Stimulated activated naive CD4-positive, alpha-beta T cell (primary cell): ENCODE measurements around the gene TSACC.
A peak's percentile ranks its signal among the peaks of the same experiment; 100 is the strongest.
"Not testable (repeated sequence)": the region's sequence is repeated elsewhere in the genome, so short reads cannot be mapped to it uniquely, and the experiment has no call there.

Experiments used
- DNase-seq, 6 experiments: peaks; one replicate each; lab custom pipeline; 2025; lab: John Stamatoyannopoulos, UW

TSACC gene

DNA sequence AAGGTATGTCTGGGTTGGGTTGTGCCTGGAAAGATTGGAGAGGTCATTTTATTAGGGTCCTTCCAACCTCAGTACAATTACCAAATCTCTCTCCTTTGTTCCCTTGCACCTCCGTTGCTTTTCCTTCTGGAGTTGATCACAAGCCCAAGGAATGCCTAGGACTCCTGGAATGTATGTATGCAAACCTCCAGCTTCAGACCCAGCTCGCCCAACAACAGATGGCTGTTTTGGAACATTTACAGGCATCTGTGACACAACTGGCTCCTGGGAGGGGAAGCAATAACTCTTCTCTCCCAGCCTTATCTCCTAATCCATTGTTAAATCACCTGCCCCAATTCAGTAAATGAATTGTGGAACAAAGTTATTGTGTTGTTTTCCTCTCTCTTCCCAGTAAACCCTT lies 8.3 kb downstream of the TSACC start:
- DNase-seq: no peak

DNA sequence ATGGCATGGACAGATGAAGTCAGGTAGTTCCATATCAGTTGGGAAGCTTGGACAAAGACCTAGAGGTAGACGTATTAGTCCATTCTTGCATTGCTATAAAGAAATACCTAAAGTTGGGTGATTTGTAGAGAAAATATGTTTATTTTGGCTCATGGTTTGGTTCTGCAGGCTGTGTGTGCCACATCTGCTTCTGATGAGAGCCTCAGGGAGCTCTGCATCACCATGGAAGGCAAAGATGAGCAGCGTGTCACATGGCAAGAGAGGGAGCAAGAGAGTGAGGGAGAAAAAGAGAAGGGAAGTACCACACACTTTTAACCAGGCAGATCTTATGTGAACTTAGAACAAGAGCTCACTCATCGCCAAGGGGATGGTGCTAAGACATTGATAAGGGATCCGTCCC lies 9.0 kb downstream of the TSACC start:
- no peak for DNase-seq

DNA sequence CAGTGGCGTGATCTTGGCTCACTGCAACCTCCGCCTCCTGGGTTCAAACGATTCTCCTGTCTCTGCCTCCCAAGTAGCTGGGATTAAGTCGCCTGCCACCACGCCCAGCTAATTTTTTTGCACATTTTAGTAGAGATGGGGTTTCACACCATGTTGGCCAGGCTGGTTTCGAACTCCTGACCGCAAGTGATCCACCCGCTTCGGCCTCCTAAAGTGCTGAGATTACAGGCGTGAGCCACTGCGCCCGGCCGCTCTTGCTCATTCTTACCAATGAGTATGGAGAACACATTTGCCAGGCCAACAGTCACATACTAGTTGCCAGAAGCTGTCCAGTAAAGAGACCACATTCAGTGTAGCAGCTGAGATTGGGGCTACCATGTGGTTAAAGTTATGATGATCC lies 14.2 kb downstream of the TSACC start:
- DNase-seq: not testable (repeated sequence)

DNA sequence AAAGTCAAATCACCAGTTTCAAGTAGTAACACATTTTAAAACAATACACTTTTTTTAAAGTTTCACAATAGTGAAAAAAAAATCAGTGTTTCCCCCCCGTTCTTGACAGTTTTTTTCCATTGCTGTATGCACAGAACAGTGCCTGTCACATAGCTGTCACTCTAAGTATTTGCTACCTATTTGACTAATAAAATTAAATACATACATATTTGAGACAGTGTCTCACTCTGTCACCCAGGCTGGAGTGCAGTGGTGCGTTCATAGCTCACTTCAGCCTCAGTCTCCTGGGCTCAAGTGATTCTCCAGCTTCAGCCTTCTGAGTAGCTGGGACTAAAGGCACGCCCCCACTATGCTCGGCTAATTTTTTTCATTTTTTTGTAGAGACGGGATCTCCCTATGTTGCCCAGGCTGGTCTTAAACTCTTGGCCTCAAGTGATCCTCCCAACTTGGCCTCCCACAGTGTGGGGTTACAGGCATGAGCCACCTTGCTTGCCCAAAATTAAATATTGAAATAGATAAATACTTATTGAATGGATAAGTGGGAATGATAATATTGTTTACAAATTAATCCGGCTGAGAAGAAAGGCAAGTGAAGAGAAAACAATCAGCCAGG lies 18.0 kb downstream of the TSACC start:
- no peak for DNase-seq

DNA sequence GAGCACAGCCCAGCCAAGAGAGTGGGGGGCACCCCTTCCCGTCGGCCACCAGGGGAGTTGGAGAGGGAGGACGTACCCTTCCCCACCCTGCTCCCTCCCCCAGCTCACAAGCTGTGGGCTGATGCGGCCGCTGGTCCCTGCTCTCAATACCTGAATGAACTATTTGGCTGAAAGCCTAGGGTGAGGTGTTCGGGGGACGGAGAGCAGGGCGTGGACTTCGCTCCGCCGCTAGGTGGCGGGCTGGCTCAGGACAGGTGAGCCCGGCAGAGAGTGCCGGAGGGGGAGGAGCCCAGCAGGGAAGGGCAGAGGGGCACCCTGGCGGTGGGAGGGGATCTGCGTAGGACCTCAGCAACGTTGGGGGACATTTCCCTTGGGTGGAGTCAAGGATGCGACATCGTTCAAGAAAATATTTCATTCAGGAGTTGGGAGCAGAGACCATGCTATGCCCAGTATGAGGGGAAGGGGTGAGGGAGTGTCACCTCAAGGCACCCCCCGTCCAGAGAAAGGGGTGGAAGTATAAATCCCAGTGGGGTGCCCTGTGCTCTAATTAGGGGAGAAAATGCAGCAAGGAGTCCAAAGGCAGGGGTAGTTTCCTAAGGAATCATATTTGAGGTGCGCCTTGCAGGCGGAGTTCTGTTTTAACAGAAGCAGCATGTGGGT lies 18.7 kb downstream of the TSACC start:
- peak; percentile 14 to 51 (median 28) for DNase-seq

DNA sequence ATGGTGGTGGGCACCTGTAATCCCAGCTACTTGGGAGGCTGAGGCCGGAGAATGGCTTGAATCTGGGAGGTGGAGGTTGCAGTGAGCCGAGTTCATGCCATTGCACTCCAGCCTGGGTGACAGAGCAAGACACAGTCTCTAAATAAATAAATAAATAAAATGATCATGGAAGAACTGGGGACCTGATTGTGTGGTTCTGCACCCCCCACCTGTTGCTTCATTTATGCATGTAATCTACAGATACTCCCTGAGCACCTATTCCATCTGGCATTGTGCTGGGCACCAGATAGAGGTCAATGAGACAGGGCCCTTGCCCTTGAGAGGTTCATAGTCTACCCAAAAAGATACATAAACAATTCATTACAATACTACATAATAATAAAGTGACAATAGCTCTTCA lies 19.7 kb downstream of the TSACC start:
- DNase-seq: no peak

DNA sequence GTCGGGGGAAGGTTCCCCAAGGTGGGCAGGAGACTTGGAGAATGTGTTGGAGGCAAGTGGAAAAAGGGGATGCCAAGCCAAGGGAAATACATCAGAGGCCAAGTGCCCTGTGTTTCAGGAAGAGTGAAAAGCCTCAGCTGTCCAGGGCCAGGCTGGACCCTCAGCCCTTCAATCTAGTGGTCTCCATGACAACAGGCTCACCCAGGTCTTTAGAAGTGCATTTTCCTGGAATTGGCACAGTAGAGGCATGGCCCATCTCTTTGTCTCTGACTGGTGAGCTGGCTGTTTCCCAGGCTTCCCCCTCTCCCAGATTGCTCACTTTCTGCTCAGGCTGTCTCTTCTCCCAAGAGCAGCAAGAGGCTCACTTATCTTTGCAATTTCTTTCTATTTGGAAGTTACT lies 20.3 kb downstream of the TSACC start:
- DNase-seq: no peak

DNA sequence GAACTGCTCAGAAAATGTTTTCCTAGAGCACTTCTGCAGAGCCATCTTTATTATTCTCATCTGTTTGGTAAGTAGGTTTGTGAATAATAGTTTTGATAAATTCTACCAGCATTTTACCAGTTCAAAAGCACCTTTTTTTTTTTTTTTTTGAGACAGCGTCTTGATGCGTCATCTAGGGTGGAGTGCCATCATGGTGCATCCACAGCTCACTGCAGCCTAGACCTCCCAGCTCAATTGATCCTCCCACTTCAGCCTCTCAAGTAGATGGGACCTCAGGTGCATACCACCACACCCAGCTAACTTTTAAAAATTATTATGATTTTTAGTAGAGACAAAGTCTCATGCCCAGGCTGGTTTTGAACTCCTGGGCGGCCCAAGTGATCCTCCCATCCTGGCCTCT lies 20.9 kb downstream of the TSACC start:
- no peak for DNase-seq

DNA sequence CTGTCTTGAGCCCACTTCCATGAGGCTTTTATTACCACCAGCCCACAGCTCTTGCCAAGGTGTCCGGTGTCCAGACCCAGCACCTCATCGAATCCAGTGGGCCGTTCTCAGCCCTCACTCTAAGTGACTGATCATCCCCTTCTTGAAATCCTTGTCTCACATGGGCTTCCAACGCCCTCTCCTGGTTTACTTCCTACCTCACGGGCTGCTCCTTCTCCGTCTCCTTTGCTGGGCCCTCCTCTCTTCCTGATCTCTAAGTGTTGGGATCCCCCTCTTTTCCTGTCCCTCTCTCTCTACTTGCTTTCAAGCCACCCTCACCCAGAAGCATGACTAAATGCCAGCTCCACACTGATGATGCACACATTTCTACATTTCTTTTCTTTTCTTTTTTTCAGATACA lies 21.6 kb downstream of the TSACC start:
- DNase-seq: no peak

DNA sequence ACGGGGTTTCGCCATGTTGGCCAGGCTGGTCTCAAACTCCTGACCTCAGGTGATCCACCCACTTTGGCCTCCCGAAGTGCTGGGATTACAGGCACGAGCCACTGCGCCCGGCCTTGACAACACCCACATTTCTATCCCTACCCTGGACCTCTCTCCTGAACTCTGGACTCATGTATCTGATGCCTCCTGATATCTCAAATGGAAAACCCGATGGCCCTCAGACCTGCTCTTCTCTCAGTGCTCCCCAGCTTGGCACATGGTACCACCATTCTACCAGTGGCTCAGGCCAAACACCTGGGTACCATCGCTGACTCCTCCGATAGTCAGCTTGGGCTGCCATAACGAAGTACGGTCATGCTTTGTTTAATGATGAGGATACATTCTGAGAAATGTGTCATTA lies 22.2 kb downstream of the TSACC start:
- no peak for DNase-seq

DNA sequence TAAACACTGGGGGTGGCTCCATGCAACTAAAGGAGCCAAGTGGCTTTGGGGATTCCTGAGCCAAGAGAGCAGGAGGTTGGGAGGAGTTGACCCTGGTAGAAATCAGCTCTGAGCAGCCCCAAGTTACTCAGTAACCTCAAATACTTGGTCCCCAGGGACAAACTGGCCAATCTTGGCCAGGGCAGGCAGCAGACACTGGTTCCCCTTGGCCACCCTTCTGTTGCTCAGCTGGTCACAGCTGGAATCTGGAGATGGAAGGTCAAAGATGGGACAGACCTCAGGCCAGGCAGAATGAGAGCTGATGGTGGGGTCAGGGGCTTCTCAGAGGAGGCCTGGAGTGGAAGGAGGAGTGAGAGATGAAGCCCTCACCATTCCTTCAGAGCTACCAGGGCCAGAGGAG lies 27.4 kb downstream of the TSACC start:
- DNase-seq: no peak

DNA sequence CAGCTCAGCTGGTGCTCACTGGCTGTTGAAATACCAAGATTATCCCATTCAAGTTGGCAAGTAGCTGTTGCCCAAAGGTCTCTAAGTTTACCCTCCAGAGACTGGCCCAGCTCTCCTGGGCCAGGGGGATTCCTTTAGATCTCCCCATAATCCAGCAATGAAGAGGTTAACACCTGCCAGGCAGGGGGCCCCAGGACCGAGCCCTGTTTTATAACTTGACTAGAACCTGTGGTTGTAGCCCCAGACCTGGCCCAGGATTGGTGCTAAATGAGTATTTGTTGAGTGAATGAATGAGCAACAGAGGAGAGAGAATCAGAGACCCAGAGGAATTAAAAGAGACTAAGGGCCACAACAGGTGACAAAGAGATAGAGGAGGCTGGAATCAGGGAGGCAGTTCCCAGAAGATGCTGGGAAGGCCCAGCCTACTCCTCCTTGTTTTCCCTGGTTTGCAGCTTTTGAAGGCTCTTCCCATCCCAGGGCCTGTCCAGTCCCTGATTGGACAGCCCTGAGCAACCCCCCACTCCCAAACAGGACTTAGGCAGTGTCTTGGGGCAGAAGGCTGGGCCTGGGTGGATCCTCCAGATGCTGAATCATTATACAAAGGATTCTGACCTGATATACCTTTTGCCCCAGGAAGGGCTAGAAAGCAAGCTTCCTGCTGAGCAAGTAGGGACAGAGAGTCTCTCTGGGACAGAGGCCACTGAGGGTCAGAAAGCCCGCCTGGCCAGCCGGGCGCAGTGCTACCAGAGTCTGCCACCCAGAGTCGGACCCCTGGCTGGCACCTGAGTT lies 28.2 kb downstream of the TSACC start:
- DNase-seq: no peak

DNA sequence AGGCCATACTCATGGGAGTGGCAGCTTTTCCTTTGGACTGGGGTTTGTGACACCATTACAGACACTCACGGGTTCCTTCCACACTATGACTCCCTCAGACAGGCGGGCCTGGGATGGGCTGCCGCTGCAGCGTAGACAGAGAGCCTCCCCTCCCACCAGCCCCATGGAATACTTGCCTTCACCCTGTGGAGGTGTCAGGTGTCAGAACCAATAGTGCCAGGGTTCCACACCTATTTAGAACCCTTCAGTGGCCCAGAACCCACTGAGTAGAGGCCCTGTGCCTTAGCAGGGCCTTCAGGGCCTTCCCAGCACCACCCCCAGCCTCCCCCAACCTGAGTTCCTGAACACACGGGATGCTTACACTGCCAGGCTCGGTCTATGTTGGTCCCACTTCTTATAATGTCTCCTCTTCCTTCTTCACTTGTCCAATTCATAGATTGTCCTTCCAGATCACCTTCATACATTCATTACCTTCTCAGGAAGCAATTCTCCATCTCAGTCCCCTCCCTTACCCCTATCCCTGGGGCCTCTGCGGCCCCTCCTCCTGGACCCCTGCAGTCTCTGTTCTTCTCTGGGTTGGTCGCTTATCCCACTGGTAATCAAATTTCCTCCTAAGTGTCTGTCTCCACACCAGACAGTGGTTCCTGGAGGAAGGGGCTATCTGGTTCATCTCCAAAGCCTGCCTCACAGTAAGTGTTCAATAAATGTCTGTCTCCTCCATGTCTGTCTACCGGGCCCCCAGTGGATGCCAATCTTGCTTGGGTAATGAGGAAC lies 29.2 kb downstream of the TSACC start:
- no peak for DNase-seq

DNA sequence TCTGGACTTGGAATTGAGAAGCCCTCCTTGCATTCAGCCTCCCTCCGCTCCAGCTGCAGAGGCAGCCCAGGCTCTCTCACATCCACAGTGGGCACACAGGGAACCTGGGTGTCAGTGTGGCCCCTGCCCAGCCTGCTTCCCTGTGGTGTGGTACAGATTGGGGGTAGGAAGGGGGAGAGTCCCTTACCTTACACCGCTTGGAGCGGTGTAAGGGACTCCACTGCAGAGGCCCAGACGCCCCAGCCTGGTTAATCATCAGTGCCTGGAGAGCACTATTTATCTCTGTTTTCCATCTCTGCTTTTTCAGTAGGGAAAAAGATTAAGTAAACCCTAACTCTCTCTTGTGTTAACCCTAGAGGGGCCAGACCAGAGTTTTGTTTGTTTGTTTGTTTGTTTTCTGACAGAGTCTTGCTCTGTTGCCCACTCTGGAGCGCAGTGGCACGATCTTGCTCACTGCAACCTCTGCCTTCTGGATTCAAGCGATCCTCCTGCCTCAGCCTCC lies 29.9 kb downstream of the TSACC start:
- DNase-seq: no peak

DNA sequence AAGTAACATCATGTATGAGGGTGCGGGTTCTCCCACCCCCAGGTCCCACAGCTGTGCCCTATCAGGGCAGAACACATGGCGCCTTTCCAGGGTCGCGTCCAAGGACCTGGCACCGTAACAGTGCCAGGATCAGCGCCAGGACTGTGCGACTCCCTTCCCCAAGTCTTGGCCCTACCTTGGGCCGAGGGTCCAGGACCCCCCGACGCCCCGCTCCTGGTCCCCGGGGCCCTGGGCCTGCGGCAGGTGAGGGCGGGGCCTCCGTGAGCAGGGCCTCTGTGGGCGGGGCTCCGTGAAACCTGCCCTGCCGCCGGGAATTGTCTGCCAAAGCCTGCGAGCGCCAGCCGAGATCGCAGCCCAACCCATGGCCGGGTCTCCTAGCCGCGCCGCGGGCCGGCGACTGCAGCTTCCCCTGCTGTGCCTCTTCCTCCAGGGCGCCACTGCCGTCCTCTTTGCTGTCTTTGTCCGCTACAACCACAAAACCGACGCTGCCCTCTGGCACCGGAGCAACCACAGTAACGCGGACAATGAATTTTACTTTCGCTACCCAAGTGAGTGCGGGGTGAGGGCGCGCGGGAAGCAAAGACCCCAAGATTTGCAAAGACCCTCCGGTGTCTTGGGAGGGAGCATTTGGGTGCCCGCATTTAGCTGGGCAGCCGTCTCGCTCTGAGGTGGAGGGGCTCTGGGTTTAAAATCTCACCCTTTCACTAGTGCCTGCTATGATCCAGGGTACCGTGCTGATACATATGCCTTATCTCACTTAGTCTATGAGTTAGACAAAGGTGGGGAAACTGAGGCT lies 30.8 kb downstream of the TSACC start, which contains the start of gene RHBG:
RHBG (plus strand) TSS at position 323 of the 796 bp plus-strand sequence; CDS start at position 362, 39 bp downstream.
- peak in 3 of 6 experiments; percentile 4 to 21 (median 12) for DNase-seq

DNA sequence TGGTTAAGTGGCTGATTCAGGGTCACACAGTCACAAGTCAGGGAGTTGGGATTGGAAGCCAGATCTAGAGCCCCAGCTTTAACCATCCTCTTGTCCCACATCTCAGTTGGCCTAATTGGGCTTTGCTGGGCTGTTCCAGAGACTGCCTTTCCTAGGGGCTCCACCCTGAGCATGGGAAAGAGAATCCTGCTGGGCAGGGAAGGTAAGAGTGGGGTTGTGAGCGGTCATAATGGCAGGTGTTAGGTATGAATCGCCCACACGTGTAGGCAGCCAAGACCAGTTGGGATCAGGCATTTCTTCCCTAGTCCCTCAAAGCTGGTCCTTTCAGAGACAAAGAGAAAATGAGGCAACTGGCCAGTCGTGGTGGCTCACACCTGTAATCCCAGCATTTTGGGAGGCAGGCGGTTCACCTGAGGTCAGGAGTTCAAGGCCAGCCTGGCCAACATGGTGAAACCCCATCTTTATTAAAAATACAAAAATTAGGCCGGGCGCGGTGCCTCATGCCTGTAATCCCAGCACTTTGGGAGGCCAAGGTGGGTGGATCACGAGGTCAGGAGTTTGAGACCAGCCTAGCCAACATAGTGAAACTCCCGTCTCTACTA lies 31.5 kb downstream of the TSACC start:
- not testable (repeated sequence) for DNase-seq

DNA sequence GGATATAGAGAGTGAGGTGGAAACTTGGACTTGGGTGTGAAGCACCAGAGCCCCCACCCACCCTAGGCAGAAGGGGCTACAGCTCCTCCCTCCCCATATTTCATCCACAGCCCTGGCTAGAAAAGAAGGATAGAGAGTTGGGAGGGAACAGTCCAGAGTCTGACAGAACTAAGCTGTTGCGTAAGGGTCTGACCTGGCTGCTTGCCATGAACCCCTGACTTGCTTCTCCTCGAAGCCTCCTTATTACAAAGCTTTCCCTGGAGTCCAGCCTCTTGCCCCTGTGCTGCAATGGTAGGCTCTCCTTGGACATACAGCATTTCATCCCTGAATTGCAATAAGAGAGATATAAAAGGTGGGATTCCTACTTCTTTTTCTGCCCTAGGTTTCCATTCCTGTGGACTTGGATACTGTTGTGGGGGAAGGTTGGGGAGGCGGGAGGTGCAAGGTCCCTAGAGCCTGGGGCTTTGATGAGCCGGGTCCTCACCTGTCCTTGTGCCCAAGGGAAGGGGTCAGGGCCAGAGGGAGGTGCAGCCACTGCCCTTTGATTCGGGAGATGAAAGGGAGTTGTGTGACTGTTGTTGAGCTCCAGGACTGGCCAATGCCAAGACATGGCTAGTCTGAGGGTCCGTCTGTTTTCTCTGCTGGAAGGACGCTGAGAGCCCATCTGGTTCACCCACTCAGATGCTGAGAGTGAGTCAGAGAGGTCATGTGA lies 33.4 kb downstream of the TSACC start:
- DNase-seq: no peak

DNA sequence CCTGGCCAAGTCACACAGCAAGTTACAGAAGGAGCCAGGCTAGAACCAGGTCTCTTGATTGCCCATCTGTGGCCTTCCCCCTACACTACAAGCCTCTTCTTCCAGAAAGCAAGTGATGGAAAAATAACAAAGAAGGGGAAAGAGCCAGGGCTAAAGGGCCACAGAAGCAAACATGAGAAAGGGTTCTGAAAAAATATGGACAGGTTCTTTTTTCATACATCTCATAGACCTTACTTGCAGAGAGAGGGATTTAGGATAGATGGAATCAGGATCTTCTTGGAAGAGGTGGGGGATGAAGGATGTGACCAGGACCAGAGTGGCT lies 33.9 kb downstream of the TSACC start:
- DNase-seq: no peak

DNA sequence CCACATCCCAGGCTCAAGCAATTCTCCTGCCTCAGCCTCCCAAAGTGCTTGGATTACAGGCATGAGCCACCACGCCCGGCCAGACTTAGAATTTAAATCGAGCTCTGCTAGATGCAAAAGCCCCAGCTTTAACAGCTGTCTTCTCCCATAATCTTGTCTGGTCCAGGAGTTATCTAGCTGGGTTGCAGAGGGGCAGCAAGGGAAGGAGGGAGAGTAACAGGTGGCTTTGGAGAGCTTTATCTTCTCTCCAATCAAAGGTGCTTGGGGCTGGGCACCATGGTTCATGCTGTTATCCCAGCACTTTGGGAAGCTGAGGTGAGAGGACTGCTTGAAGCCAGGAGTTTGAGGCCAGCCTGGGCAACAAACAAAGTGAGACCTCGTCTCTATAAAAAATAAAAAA lies 34.5 kb downstream of the TSACC start:
- DNase-seq: no peak

DNA sequence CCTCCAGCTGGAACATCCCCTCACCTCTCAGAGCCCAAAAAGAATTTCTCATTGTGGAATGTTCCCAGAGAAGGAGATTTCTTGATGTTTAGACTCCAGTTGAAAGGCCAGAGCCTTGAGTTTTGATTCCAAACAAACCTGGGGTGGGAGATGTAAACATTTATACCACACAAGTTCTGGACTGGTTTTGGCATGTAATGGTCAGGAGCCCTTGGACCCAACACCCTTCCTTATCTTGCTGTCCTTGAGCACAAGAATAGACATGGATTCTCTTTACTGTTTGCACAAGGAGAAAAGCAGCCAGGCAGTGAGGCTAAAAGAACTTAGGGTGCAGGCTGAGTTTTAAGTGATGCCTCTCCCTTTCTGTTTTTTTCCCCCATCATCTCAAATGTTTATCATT lies 35.2 kb downstream of the TSACC start:
- DNase-seq: no peak
